Measurements from ENCODE around the gene SLC13A3.

Gene SLC13A3, protein sequence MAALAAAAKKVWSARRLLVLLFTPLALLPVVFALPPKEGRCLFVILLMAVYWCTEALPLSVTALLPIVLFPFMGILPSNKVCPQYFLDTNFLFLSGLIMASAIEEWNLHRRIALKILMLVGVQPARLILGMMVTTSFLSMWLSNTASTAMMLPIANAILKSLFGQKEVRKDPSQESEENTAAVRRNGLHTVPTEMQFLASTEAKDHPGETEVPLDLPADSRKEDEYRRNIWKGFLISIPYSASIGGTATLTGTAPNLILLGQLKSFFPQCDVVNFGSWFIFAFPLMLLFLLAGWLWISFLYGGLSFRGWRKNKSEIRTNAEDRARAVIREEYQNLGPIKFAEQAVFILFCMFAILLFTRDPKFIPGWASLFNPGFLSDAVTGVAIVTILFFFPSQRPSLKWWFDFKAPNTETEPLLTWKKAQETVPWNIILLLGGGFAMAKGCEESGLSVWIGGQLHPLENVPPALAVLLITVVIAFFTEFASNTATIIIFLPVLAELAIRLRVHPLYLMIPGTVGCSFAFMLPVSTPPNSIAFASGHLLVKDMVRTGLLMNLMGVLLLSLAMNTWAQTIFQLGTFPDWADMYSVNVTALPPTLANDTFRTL

DNA sequence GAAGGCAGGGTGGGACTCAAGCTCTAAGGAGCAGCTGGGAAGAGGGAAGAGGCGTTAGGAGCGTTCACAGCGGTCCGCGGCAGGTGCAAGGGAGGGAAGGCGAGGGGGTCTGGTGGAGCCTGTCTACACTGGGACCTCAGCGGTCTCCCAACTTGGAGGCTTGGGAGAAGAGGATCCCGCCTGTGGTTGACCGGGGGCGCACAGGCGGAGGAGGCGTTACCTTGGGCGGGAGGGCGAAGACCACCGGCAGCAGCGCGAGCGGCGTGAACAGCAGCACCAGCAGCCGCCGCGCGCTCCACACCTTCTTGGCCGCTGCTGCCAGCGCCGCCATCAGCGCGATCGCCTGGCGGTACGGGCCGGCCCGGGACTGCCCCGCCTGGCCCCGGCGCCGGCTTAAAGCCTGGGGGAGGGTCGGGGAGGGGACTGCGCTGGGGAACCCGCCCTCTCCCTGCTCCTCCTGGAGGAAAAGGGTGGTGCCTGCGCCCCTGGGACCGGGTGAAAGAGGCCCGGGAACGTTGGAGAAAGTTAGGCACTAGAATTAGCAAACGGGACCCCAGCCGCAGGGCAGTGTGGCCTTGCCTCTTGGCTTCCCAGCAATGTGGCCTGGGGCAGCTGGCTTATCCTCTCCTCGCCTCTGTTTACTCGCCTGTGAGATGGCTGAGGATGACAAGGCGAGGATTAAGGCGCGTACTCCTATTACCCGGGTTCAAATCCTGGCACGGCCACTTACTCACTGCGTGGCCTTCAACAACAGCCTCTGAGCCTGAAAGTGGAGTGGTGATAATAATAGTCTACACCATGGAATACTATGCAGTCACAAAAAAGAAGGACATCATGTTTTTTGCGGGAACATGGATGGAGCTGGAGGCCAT is at the start of gene SLC13A3:
SLC13A3 (minus strand) TSS at position 369 of the 872 bp plus-strand sequence; CDS start at position 331, 38 bp downstream.
- DNase-seq (ENCODE audit: low read depth in 1 of 2, low spot score in 1 of 2) = no peak

DNA sequence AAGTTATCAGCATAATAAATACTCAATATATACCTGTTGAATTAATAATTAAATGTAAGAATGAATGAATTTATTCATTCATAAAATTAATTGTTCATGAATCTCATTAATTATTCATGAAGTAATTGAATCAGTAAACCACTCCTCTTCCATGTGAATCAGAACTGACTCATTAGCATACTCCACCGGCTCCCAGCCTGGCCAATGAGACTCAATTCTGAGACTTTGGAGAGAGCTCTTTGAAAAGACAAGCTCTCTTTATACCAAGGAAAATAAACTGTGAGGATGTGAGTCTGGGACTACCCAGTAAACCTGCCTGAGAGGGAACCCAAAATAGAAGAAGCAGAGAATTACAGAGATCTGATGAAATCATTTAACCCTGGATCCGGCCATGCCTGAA is 49.8 kb upstream of the SLC13A3 start:
- DNase-seq (ENCODE audit: low read depth in 1 of 2, low spot score in 1 of 2) = no peak

DNA sequence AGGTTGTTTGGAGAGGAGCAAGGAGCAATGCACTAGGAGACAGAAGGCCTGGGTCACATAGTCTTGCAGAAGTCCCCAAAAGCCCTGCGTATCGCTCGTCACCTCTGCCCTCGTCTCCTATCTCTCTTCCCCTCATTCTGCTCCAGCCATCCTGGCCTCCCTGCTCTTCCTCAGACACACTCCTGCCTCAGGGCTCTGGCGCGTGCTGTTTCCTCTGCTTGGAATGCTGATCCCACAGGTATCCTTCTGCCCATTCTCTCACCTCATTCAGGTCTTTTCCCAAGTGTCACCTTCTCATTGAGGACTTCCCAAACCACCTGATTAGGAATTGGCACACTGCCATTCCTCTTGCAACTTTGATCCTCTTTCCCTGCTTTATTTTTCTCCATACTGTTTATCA is 49.2 kb upstream of the SLC13A3 start:
- DNase-seq (ENCODE audit: low read depth in 1 of 2, low spot score in 1 of 2) = no peak

DNA sequence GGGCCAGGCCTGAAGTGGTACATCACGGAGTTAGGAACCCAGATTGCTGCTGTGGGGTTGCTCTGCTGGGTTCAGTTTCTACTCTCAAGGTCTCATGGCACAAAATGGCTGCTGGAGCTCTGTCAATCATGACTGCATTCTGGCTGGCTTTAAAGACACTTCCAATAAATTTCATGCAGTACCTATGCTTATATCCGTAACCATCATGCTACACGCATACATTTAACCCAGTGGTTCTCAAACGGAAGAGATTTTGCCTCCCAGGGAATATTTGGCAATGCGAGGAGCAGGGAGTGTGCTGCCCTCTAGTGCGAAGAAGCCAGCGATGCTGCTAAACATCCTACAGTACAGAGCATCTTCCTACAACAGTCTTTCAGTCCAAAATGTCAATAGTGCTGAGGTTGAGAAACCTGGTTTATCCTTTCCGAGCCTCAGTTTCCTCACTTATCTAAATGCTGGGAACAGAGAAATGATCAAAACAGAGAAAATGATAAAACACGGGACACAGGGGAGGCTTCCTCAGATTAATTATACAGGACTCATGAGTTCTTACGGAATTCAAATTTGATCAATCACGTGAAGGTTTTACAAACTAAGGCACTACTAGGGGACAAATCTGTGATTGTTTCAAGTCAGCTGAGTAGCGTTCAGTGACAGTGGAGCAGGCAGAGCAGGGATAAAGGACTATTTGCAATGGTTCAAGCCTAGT is 48.5 kb upstream of the SLC13A3 start:
- no peak for DNase-seq (ENCODE audit: low read depth in 1 of 2, low spot score in 1 of 2)

DNA sequence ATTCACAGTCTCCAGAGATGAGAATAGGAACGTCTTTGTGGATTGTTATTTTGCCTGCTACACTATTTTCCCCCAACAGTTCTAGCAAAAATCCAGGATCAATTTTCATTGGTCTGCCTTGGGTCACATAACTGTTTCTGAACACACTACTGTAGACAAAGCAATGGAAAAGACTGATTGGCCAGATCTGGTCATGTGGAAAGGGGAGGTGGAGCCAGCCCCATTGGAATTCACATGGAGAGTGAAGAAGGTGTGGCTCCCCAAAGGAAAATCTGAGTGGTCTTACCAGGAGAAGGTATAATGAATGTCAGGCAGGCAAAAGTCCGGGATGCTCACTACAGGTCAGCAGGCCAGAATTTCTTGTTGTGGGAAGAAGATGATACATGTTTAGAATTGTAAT is 47.5 kb upstream of the SLC13A3 start:
- no peak for DNase-seq (ENCODE audit: low read depth in 1 of 2, low spot score in 1 of 2)

DNA sequence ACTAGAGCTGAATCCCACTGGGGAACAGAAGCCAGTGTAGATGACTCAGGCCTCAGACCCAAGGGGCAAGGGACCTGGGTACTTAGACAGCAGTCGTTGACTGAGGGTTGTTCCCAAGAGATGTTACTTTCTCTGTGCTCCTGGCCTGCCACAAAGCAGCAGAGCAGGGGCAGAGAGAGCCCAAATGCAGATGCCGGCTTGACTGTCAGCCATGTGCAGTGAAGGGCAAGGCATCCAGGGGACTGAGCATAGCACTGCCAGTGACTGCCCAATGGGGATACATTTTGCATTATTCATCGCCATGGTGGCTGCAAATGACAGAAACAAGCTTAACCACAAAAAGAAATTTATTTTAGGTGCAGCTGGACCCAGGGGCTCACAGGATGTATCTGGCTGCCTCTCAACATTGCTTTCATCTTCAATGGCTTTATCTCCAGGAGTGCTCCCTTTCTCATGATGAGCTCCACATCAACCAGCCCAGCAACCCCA is 45.6 kb upstream of the SLC13A3 start:
- DNase-seq (ENCODE audit: low read depth in 1 of 2, low spot score in 1 of 2) = no peak

DNA sequence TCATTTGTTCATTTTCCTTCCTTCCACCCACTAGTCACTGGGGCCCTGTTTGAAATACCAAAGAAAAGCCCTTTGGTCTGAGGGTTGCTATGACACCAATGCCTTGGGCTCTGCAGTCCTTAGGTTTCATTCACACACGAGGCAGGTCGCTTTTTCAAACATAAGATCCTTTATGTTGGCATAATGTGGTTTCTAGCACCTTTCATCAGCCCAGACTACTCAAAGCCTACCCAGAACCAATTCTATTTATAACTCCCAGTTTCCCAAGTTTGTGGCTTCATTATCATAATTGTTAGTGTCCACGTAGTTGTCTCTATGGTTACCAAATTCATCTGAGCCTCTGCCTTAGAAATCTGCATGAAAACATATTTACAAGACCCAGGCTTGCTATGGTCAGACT is 44.6 kb upstream of the SLC13A3 start:
- DNase-seq (ENCODE audit: low read depth in 1 of 2, low spot score in 1 of 2) = no peak

DNA sequence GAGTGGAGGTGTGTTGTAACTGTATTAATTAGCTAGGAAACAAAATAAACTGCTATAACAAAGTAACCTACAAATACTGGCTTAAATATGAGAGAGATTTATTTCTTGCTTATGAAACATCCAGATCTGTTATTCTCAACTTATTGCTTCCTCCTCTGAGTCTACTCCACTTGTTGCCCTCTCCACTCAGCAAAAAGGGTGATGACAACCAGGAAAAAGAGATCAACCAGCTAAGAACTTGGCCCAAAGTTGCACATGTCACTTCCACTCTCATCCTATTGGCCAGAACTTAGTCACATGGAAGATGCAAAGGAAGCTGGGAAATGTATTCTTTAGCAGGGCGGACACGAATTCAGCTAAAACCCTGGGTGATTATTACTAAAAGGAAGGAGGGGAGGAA is 43.2 kb upstream of the SLC13A3 start:
- DNase-seq (ENCODE audit: low read depth in 1 of 2, low spot score in 1 of 2) = no peak

DNA sequence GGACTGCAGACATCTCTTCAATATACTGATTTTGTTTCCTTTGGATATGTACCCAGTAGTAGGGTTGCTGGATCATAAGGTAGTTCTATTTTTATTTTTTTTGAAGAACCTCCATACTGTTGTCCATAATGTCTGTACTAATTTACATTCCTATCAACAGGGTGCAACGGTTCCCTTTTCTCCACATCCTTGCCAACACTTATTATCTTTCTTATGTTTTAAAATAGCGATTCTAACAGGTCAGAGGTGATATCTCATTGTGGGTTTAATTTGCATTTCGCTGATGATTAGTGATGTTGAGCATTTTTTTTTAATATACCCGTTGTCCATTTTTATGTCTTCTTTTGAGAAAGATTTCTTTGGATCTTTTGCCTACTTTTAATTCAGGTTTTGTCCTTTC is 39.9 kb upstream of the SLC13A3 start:
- no peak for DNase-seq (ENCODE audit: low read depth in 1 of 2, low spot score in 1 of 2)

DNA sequence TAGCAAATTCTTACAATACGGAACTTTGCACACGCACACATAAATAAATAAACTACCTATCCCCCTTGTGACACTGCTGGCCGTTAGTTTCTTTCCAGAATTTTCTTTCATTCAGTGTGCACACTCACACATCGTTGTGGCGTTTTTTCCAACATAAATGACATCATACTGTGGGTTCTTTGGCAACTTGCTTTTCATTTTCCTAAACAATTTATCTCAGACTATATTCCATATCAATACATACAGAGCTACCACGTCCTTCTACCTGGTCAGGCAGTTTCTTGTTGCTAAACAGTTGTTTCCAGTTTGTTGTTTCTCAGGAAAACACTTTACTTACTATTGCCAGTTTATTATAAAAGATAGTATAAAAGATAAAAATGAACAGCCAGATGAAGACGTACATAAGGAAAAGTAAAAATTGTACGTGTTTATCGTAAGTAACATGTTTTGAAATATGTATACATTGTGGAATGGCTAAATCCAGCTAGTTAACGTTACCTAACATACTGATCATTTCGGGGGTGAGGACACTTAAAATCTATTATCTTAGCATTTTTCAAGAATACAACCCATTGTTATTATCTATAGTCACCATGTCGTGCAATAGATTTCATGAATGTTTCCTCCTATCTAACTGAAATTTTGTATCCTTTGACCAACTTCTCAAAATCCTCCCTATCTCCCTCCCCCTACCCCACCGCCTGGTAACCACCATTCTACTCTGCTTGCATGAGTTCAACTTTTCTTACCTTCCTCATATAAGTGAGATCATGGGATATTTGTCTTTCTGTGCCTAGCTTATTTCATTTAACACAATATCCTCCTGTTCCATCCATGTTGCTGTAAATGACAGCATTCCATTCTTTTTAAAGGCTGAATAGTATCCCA is 39.2 kb upstream of the SLC13A3 start:
- no peak for DNase-seq (ENCODE audit: low read depth in 1 of 2, low spot score in 1 of 2)

DNA sequence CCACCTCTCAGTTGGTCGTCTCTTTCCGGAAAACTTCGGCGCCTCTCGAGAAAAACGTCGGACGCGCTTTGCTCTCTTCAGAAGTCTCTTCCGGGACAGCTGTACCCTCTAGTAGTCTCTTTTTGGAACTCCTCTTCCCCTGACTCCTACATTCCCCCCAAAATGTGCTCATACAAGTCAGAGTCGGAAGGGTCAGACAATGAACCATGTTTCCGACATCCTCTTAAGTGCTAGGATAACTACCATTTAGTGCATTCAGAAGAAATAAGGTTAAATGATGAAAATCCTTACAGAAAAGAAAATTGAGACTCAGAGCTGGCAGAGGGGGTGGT is 38.5 kb upstream of the SLC13A3 start:
- no peak for DNase-seq (ENCODE audit: low read depth in 1 of 2, low spot score in 1 of 2)

DNA sequence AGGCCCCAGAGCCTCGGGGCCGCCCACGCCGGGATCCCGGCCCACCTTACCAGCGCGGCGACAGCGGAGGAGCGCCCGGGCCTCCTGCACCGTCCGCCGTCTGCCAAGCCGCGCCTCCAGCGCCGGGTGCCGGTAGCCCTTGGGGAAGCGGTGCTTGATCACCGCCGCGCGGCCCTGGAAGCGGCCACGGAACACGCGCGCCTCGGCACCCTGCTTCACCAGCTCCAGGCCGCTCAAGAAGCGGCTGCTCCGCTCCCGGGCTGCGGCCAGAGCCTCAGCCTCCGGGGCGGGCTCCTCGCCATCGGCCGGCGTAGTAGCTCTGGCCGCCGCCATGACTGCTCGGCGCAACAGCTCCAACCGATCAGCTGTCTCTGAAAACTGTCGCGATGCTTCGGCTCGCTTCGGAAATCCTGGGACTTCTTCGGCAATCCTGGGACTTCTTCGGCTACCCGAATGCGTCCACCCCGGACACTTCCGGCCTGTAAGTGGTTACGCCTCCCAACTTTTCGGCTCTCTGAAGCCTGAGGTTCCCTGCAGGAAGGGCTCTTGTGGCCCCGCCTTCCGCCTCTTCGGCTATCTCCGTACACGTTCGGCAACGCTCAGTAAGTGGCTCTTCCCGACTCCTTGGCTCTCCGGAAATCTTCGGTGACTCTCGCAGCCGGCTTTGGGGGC is 38.0 kb upstream of the SLC13A3 start, which contains the start of gene TP53RK:
TP53RK (minus strand) TSS at position 363 of the 672 bp plus-strand sequence; CDS start at position 333, 30 bp downstream.
- DNase-seq (ENCODE audit: low read depth in 1 of 2, low spot score in 1 of 2) = peak; percentile 78 to 95

DNA sequence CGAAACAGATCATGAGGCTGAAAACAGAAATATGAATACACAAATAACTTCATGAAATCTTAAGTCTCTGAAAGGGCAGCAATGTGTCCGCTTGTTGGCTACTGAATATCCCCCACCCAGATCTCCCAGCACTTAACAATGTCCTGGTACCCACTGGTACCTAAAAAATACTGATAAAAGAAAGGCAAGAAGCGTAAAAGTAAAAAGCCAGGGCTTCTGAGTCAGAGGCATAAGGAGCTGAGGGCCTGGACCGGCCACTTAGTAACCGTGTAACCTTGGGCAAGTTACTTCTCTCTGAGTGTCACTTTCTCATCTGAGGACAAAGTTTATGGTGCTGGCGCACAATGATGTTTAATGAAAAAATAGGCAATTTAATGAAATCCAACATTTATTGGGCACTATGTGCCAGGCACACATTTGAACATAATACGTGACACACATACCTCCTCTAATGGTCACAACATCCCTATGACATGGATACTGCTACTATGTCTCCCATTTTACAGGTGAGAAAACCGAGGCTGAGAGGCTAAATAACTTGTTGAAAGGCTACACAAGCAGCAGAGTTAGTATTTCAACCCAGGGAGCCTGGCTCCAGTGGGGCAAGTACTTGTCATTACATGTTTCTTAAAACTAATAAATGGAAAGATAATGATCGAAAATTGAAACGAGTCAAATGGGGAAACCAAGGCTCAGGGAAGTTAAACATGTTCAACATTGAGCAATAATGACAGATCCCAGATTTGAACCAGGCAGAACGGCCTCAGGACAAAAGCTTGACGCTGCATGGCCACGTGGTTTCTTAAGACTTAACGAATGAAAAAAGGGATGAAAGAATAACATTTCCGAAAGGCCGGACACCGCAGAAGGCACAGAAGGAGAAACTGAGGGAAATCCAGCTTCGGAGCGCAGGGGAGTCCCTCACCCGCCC is 37.2 kb upstream of the SLC13A3 start:
- no peak for DNase-seq (ENCODE audit: low read depth in 1 of 2, low spot score in 1 of 2)

DNA sequence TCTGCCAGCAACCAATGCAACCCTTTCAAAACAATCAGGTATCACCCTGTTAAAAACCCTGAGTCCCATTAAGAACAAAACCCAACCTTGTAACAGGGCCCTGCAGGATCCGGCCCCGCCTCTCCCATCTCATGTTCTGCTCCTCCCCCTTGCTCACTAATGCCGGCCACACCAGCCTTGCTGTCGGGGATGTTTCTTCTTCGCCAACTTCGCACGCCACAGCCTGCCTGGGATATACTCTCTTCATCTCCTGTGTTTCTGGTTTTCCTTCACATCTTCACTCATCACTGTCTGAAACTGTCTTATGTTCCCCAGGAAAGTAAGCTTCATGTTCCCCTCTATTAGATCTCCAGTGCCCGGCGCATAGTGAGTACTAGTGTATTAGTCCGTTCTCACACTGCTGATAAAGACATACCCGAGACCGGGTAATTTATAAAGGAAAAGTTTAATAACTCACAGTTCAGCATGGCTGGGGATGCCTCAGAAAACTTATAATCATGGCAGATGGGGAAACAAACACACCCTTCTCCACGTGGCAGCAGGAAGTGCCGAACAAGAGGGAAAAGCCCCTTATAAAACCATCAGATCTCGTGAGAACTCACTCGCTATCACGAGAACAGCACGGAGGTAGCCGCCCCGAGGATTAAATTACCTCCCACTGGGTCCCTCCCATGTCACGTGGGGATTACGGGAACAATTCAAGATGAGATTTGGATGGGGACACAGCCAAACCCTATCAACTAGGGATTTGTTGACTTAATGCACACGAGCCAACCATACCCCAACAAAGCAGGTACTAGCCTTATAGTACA is 32.9 kb upstream of the SLC13A3 start:
- DNase-seq (ENCODE audit: low read depth in 1 of 2, low spot score in 1 of 2) = no peak

DNA sequence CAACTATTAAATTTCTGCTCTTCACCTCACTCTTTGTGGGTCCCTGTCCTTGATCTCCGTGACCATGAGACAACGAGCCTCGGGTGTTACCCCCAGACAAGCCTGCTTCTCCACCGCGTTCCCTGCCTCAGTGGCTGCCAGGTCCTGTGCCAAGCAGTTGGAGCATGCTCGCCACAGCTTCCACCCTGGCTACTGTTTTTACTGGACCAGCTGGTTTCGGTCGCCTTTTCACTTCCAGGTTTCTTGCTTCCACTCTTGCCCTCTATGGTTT is 32.3 kb upstream of the SLC13A3 start:
- DNase-seq (ENCODE audit: low read depth in 1 of 2, low spot score in 1 of 2) = no peak

DNA sequence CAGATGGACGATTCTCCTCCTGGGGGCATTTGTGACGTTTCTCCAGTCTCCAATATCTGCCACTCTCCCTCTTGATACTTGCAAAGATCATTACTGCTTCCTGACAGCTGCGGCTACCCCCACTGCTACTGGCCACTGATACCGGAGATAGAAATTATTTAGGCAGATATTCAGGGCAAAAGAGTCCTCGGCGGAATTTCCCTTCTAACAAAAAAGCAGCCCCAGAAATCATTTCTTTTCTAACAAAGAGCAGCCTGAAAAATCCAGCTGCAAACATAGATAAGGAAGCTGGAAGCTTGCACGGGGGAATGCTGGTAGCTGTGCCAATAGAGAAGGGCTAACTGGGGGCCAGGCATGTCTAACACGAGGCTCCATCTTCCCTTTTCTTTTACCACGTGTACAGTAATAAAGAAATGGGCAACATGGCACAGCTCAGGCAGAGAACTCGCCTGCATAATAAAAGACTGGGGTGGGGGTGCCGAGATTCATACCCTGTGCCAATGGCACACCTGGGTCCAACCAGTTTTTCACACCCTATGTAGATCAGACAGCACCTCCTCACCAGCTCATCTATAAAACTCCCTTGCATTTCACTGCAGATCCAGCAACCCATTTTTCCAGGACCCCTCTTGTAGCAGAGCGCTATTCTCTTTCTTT is 31.9 kb upstream of the SLC13A3 start:
- DNase-seq (ENCODE audit: low read depth in 1 of 2, low spot score in 1 of 2) = no peak

DNA sequence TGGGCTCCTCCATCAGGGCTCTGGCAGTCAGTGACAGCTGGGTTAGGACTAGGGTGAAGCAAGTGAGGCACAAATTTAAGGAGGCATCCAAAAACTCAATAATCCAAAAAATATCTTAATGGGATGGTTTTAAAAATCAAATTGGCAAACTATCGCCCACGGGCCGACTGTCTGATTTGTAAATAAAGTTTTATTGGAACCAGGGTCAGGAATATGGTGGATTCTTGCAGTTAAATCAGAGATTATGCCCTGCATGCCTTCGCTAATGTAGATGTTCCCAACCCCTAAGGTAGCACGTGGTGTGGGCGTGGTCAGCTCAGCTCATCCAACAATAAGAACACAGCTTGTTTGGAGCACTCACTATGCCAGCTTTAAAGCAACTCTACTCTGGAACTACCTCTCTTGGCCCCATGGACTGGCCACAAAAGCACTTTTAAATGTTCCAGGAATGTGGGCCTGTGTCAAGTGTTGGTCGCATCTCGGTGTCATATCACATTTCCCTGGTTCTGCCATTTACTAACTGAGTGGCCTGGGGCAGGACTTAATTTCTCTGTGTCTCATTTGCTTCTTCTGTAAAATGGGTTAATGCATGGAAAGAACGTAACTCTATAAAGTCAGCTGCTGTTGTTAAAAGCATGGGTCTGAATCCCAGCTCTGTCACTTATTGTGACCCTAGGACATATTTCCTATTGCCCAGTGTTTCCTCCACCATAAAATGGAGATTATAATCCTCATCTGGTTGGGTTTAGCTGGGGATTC is 31.0 kb upstream of the SLC13A3 start:
- no peak for DNase-seq (ENCODE audit: low read depth in 1 of 2, low spot score in 1 of 2)
